ENCODE results near the gene RABGAP1L. TPM values are rescaled to one million over a fixed set of nuclear protein-coding genes. Genes with fewer than 3 reads are reported as not detected.
"Not testable (repeated sequence)": the region's sequence is repeated elsewhere in the genome, so short reads cannot be mapped to it uniquely, and the experiment has no call there.

Gene RABGAP1L
- total RNA-seq, 1 experiment from 2014 or later, result 29.3 TPM

DNA sequence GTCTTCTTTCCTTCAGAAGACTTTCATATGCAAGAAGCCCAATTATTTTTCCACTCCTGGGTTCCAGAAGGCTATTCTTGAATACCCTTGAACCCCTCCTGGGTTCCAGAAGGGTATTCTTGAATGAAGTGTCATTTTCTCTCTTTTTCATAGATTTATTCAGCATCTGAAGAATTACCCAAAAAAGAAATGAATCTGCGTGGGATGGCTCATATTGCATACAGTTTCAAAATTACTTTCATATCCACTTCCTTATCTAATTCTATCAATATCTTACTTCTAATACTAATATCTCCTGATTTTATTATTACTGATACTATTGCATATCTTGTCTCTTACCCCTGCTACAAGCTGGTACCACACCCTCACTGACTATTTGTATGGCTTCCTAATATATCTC is 22.6 kb upstream of the RABGAP1L start:
- H3K79me2 ChIP-seq (ENCODE audit: insufficient read depth, low read length), result no peaks in the 10 kb centered on the region
- POLR2A ChIA-PET, result no interaction called here
- ATAC-seq, result no peak
- H3K27ac ChIP-seq (ENCODE audit: low read depth, low read length), result no peak overlapping the region
- CTCF ChIA-PET, result no interaction called here
- H3K4me2 ChIP-seq (ENCODE audit: low read length), result no peak overlapping the region
- H4K20me1 ChIP-seq (ENCODE audit: insufficient read depth), result no peaks in the 10 kb centered on the region
- no peaks in the 10 kb centered on the region for H3K9me2 ChIP-seq (ENCODE audit: insufficient read depth)
- no TSS peak for BruUV-seq (replicated peaks)
- intact Hi-C loops (cut with micrococcal nuclease), result no loop called here
- H2AFZ ChIP-seq (ENCODE audit: low read depth, low read length, poor library complexity, severe bottlenecking), result no peak overlapping the region
- TF ChIP-seq POLR2AphosphoS5 (IDR thresholded peaks at IDR 0.05; ENCODE audit: low read depth, low read length), result no peak
- no peaks in the 10 kb centered on the region for H3K4me1 ChIP-seq (ENCODE audit: control insufficient read depth in 1 of 2, insufficient read depth in 2 of 2, low read length in 2 of 2)
- no peak for DNase-seq (ENCODE audit: low read depth, low spot score)
- no peaks in the 10 kb centered on the region for H3K27me3 ChIP-seq (ENCODE audit: insufficient read depth, low read length)
- no peak overlapping the region for H3K9ac ChIP-seq (ENCODE audit: low read length)
- no peak overlapping the region for H3K4me3 ChIP-seq (replicated peaks in 1 of 2; ENCODE audit: low read depth in 1 of 2, low read length in 2 of 2)
- RAD21 ChIA-PET (ENCODE audit: low non-redundant PET in 1 of 2, low total read pairs in 2 of 2, uncharacterized antibody in 2 of 2, unreplicated experiment in 2 of 2), result no interaction called here
- H3K9me3 ChIP-seq (ENCODE audit: control insufficient read depth in 1 of 2, insufficient read depth in 1 of 2, low read depth in 1 of 2, low read length in 2 of 2), result no peaks in the 10 kb centered on the region
- H3K36me3 ChIP-seq (ENCODE audit: control insufficient read depth in 1 of 2, insufficient read depth in 2 of 2, low read length in 2 of 2), result no peaks in the 10 kb centered on the region

DNA sequence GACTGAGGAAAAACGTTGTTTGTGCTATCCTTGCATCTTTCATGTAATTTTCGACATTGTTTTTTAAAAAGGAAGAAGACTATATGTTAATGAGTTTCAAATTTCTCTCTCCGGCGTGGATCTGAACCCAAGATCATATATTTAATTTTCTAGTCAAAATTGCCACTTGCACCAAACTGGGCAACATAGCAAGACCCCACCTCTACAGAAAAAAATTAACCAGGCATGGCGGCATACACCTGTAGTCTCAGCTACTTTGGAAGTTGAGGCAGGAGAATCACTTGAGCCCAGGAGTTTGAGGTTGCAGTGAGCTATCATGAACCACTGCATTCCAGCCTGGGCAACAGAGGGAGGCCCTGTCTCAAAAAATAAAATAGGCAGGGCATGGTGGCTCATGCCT is 16.5 kb upstream of the RABGAP1L start:
- H3K27ac ChIP-seq (ENCODE audit: low read depth, low read length), result no peak overlapping the region
- H3K36me3 ChIP-seq (ENCODE audit: control insufficient read depth in 1 of 2, insufficient read depth in 2 of 2, low read length in 2 of 2), result no peaks in the 10 kb centered on the region
- no peak for ATAC-seq
- no TSS peak for BruUV-seq (replicated peaks)
- no peak overlapping the region for H3K9ac ChIP-seq (ENCODE audit: low read length)
- TF ChIP-seq CBX3 (IDR thresholded peaks at IDR 0.05; ENCODE audit: low read depth) (no peak), ZNF274 (IDR thresholded peaks at IDR 0.05; ENCODE audit: low read depth, low read length) (no peak)
- TF ChIP-seq, protein P1, sequence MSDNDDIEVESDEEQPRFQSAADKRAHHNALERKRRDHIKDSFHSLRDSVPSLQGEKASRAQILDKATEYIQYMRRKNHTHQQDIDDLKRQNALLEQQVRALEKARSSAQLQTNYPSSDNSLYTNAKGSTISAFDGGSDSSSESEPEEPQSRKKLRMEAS (IDR thresholded peaks at IDR 0.05), result no peak
- TF ChIP-seq, protein P2, sequence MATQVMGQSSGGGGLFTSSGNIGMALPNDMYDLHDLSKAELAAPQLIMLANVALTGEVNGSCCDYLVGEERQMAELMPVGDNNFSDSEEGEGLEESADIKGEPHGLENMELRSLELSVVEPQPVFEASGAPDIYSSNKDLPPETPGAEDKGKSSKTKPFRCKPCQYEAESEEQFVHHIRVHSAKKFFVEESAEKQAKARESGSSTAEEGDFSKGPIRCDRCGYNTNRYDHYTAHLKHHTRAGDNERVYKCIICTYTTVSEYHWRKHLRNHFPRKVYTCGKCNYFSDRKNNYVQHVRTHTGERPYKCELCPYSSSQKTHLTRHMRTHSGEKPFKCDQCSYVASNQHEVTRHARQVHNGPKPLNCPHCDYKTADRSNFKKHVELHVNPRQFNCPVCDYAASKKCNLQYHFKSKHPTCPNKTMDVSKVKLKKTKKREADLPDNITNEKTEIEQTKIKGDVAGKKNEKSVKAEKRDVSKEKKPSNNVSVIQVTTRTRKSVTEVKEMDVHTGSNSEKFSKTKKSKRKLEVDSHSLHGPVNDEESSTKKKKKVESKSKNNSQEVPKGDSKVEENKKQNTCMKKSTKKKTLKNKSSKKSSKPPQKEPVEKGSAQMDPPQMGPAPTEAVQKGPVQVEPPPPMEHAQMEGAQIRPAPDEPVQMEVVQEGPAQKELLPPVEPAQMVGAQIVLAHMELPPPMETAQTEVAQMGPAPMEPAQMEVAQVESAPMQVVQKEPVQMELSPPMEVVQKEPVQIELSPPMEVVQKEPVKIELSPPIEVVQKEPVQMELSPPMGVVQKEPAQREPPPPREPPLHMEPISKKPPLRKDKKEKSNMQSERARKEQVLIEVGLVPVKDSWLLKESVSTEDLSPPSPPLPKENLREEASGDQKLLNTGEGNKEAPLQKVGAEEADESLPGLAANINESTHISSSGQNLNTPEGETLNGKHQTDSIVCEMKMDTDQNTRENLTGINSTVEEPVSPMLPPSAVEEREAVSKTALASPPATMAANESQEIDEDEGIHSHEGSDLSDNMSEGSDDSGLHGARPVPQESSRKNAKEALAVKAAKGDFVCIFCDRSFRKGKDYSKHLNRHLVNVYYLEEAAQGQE (IDR thresholded peaks at IDR 0.05; ENCODE audit: low read depth), result no peak
- H4K20me1 ChIP-seq (ENCODE audit: insufficient read depth), result no peaks in the 10 kb centered on the region
- H3K27me3 ChIP-seq (ENCODE audit: insufficient read depth, low read length), result no peaks in the 10 kb centered on the region
- H3K4me3 ChIP-seq (replicated peaks in 1 of 2; ENCODE audit: low read depth in 1 of 2, low read length in 2 of 2), result no peak overlapping the region
- no peaks in the 10 kb centered on the region for H3K9me3 ChIP-seq (ENCODE audit: control insufficient read depth in 1 of 2, insufficient read depth in 1 of 2, low read depth in 1 of 2, low read length in 2 of 2)
- H3K4me2 ChIP-seq (ENCODE audit: low read length), result no peak overlapping the region
- no peak overlapping the region for H2AFZ ChIP-seq (ENCODE audit: low read depth, low read length, poor library complexity, severe bottlenecking)
- no peaks in the 10 kb centered on the region for H3K4me1 ChIP-seq (ENCODE audit: control insufficient read depth in 1 of 2, insufficient read depth in 2 of 2, low read length in 2 of 2)
- no peaks in the 10 kb centered on the region for H3K9me2 ChIP-seq (ENCODE audit: insufficient read depth)
- DNase-seq (ENCODE audit: low read depth, low spot score), result no peak
- intact Hi-C loops (cut with micrococcal nuclease), result no loop called here
- RAD21 ChIA-PET (ENCODE audit: low non-redundant PET in 1 of 2, low total read pairs in 2 of 2, uncharacterized antibody in 2 of 2, unreplicated experiment in 2 of 2), result no interaction called here
- CTCF ChIA-PET, result no interaction called here
- H3K79me2 ChIP-seq (ENCODE audit: insufficient read depth, low read length), result no peaks in the 10 kb centered on the region
- POLR2A ChIA-PET, result no interaction called here

DNA sequence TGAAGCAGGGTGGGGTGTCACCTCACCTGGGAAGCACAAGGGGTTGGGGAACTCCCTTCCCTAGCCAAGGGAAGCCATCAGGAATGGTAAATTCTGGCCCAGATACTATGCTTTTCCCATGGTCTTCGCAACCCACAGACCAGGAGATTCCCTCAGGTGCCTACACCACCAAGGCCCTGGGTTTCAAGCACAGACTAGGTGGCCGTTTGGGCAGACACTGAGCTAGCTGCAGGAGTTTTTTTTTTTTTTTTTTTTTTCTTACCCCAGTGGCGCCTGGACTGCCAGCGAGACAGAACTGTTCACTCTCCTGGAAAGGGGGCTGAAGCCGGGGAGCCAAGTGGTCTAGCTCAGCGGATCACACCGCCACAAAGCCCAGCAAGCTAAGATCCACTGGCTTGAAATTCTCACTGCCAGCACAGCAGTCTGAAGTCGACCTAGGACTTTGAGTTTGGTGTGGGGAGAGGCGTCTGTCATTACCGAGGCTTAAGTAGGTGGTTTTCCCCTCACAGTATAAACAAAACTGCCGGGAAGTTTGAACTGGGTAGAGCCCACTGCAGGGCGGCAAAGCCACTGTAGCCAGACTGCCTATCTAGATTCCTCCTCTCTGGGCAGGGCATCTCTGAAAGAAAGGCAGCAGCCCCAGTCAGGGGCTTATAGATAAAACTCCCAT is 15.5 kb upstream of the RABGAP1L start:
- H3K79me2 ChIP-seq (ENCODE audit: insufficient read depth, low read length); H4K20me1 ChIP-seq (ENCODE audit: insufficient read depth); BruUV-seq (replicated peaks); H3K9ac ChIP-seq (ENCODE audit: low read length); ATAC-seq; H3K27ac ChIP-seq (ENCODE audit: low read depth, low read length); H3K9me3 ChIP-seq (ENCODE audit: control insufficient read depth in 1 of 2, insufficient read depth in 1 of 2, low read depth in 1 of 2, low read length in 2 of 2); H3K36me3 ChIP-seq (ENCODE audit: control insufficient read depth in 1 of 2, insufficient read depth in 2 of 2, low read length in 2 of 2); RAD21 ChIA-PET (ENCODE audit: low non-redundant PET in 1 of 2, low total read pairs in 2 of 2, uncharacterized antibody in 2 of 2, unreplicated experiment in 2 of 2); H2AFZ ChIP-seq (ENCODE audit: low read depth, low read length, poor library complexity, severe bottlenecking); H3K9me2 ChIP-seq (ENCODE audit: insufficient read depth); intact Hi-C loops (cut with micrococcal nuclease); H3K4me3 ChIP-seq (replicated peaks in 1 of 2; ENCODE audit: low read depth in 1 of 2, low read length in 2 of 2); H3K4me1 ChIP-seq (ENCODE audit: control insufficient read depth in 1 of 2, insufficient read depth in 2 of 2, low read length in 2 of 2); H3K4me2 ChIP-seq (ENCODE audit: low read length); DNase-seq (ENCODE audit: low read depth, low spot score); H3K27me3 ChIP-seq (ENCODE audit: insufficient read depth, low read length); POLR2A ChIA-PET; CTCF ChIA-PET: not testable (repeated sequence)

Data from HCT116 (cell line).